Left lung (tissue), 10 donors: ENCODE data around the gene FAM241A. TPM values are rescaled to one million over a fixed set of nuclear protein-coding genes. Genes with fewer than 3 reads are reported as not detected.

ENCODE experiments used
- ATAC-seq: fragments of 200-7000 bp; cut with Tn5 transposase; one replicate; pipeline ENCODE4 v1.9.1; 2020; ENCODE audit warnings: moderate library complexity
- DNase-seq, 4 donors: peaks; one replicate each; pipeline ENCODE4 v3.0.0-alpha.2; 2013 to 2020
- H3K27ac ChIP-seq, 2 donors: fragments of 200-600 bp; sonication (generic) in 1 of 2; one replicate each; pipeline versions ENCODE4 v1.5.0 to v1.8.0; 2020 to 2021
- H3K27me3 ChIP-seq, 2 donors: fragments of 200-600 bp; sonication (generic) in 1 of 2; one replicate each; pipeline versions ENCODE4 v1.5.0 to v1.8.0; 2020 to 2021
- H3K36me3 ChIP-seq, 2 donors: fragments of 200-600 bp; sonication (generic) in 1 of 2; one replicate each; pipeline versions ENCODE4 v1.5.0 to v1.8.0; 2020 to 2021
- H3K4me1 ChIP-seq, 2 donors: fragments of 200-600 bp; one replicate each; pipeline ENCODE4 v1.8.0; 2021
- H3K4me3 ChIP-seq, 2 donors: fragments of 200-600 bp; sonication (generic) in 1 of 2; one replicate each; pipeline versions ENCODE4 v1.5.0 to v1.8.0; 2020 to 2021; ENCODE audit warnings: mild to moderate bottlenecking in 1 of 2
- H3K9me3 ChIP-seq, 2 donors: fragments of 200-600 bp; sonication (generic) in 1 of 2; one replicate each; pipeline versions ENCODE4 v1.5.0 to v1.8.0; 2020 to 2021
- intact Hi-C, 2 donors: fragments of 100-400 bp; cut with DNase I; formaldehyde crosslinking; loops; one replicate each; pipeline versions ENCODE4 v1.11.2 to v1.14.2; 2022
- polyA plus RNA-seq, 6 donors: library from polyadenylated mRNA; unstranded; fragments of 120-200 nt; gene quantifications; one replicate each; pipeline ENCODE4 v1.2.1, GENCODE V29; 2013; ENCODE audit not compliant: insufficient read length in 6 of 6
- total RNA-seq, 2 donors: library from RNA; stranded (reverse); fragmentation: NEBNext Ultra II Directional; extraction: Animal tissue kit (Norgen Biotek cat#: 25700); gene quantifications; one replicate each; pipeline ENCODE4 v1.2.1, GENCODE V29; 2021
- TF ChIP-seq, protein P1 (sequence below), 2 donors: fragments of 200-600 bp; sonication (generic) in 1 of 2; IDR thresholded peaks; one replicate each; pipeline versions ENCODE4 v1.5.0 to v1.8.0; 2021; ENCODE audit warnings: antibody characterized with exemption in 2 of 2
- donor health status: DM: no; HTN: yes; CAD: no.
- donor health status: DM: no; HTN: no; CAD: no.

The FAM241A gene
- total and polyA plus RNA-seq, 8 donors, result 2.6 to 5.0 (median 3.0) TPM

DNA sequence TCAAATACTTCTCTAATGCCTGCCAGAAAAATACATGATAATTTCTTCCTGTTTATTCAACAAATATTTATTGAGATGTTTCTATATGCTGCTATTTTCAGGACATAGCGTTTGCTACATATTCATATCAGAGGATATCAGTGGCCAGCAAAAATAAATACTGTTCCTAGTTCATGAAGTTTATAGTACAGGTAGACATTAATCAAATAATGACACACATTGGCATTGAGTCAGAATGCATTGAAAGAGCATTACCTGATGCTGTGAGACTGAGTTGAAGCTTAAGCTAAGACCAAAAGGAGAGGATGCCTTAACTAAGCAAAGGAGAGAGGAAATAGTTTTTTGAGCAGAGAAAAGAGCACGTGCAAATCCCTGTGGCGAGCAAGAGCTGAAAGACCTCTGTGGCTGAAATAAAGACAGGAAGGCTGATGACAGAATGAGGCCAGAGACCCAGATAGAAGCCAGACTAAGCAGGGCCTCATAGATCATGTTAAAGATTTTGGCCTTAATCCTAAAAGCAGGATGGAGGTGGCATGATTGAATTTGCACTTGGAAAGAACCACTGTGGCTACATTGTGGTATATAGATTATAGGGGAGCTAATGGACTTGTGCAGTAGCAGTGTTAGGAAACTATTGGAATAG, 36.2 kb downstream of the FAM241A start:
- Histone ChIP-seq H3K9me3 (no peaks in the 10 kb centered on the region), H3K4me3 (no peak overlapping the region), H3K36me3 (no peaks in the 10 kb centered on the region), H3K4me1 (peaks cover 0 to 14% of the 10 kb centered on the region in 2 donors), H3K27me3 (no peaks in the 10 kb centered on the region), H3K27ac (no peak overlapping the region)
- ATAC-seq (no peak), DNase-seq (no peak)
- intact Hi-C loops, result no loop called here
- TF ChIP-seq, protein P1, sequence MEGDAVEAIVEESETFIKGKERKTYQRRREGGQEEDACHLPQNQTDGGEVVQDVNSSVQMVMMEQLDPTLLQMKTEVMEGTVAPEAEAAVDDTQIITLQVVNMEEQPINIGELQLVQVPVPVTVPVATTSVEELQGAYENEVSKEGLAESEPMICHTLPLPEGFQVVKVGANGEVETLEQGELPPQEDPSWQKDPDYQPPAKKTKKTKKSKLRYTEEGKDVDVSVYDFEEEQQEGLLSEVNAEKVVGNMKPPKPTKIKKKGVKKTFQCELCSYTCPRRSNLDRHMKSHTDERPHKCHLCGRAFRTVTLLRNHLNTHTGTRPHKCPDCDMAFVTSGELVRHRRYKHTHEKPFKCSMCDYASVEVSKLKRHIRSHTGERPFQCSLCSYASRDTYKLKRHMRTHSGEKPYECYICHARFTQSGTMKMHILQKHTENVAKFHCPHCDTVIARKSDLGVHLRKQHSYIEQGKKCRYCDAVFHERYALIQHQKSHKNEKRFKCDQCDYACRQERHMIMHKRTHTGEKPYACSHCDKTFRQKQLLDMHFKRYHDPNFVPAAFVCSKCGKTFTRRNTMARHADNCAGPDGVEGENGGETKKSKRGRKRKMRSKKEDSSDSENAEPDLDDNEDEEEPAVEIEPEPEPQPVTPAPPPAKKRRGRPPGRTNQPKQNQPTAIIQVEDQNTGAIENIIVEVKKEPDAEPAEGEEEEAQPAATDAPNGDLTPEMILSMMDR (IDR thresholded peaks at IDR 0.05), result no peak

DNA sequence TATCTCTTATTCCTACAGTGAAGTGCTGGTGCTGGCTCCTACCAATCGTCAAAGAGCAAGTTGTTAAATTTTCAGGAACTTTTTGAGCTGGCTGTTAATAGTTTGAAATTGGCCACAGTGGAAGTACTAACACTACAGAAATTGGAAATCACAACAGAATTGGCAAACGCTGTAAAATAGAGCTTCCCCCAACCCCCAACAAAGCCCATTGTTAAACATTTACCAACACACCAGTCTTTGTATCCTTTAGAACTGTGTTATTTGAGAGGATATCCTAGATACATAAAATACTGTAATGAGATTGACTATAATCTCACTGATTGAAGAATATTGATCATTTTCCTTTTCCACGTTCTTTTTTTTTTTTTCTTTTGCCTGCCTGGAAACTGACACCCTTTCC, 37.4 kb downstream of the FAM241A start:
- Histone ChIP-seq H3K4me1 (peaks cover 0 to 14% of the 10 kb centered on the region in 2 donors), H3K27me3 (no peaks in the 10 kb centered on the region), H3K36me3 (no peaks in the 10 kb centered on the region), H3K4me3 (no peak overlapping the region), H3K27ac (no peak overlapping the region), H3K9me3 (no peaks in the 10 kb centered on the region)
- intact Hi-C loops, result no loop called here
- no peak for DNase-seq
- ATAC-seq, result no peak
- TF ChIP-seq, protein P1 (IDR thresholded peaks at IDR 0.05), result no peak

GRCh38 chr4:112183252-112183651, 38.0 kb downstream of the FAM241A start:
- H3K4me3 ChIP-seq, result no peak overlapping the region
- TF ChIP-seq, protein P1 (IDR thresholded peaks at IDR 0.05), result no peak
- no peaks in the 10 kb centered on the region for H3K36me3 ChIP-seq
- H3K9me3 ChIP-seq, result no peaks in the 10 kb centered on the region
- peaks cover 0 to 14% of the 10 kb centered on the region in 2 donors for H3K4me1 ChIP-seq
- intact Hi-C loops, result no loop called here
- H3K27ac ChIP-seq, result no peak overlapping the region
- DNase-seq, result no peak
- ATAC-seq, result no peak
- no peaks in the 10 kb centered on the region for H3K27me3 ChIP-seq

DNA sequence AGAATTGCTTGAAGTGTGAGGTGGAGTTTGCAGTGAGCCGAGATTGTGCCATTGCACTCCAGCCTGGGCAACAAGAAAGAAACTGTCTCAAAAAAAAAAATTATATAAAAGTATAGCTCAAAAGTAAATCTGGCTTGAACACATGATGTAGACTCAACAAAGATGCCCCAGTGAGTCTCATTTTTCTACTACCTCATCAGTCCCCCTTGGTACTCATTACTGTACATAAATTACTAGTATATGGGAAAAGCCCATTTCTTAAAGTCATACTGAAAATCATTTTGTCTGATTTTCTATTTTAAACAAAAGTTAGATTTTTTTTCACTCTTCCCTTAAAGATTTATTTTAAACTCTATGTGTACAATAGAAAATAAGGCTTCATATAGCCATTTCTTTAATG, 39.2 kb downstream of the FAM241A start:
- ATAC-seq (no peak), DNase-seq (no peak)
- Histone ChIP-seq H3K27ac (no peak overlapping the region), H3K4me1 (peaks cover 0 to 14% of the 10 kb centered on the region in 2 donors), H3K36me3 (no peaks in the 10 kb centered on the region), H3K27me3 (no peaks in the 10 kb centered on the region), H3K9me3 (no peaks in the 10 kb centered on the region), H3K4me3 (no peak overlapping the region)
- TF ChIP-seq, protein P1 (IDR thresholded peaks at IDR 0.05), result no peak
- intact Hi-C loops, result no loop called here

DNA sequence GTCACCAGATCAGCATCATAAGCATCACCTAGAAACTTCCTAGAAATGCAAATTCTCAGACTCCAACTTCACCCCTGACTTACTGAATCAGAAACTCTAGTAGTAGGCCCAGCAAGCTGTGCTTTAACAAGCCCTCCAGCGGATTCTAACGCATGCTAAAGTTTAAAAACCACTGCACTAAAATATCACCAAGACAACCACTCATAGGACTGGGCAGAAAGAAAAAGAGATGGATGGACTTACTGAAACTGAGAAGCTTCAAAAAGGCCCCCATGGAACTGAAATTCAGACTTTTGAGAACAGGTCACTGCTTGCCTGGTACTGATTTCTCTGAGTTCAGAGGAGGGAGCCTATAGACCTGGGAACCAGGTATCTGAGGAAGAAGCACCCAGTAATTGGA, 40.1 kb downstream of the FAM241A start:
- intact Hi-C loops, result no loop called here
- Histone ChIP-seq H3K27me3 (no peaks in the 10 kb centered on the region), H3K9me3 (no peaks in the 10 kb centered on the region), H3K27ac (no peak overlapping the region), H3K4me1 (peaks cover 0 to 14% of the 10 kb centered on the region in 2 donors), H3K36me3 (no peaks in the 10 kb centered on the region), H3K4me3 (no peak overlapping the region)
- ATAC-seq, result no peak
- TF ChIP-seq, protein P1 (IDR thresholded peaks at IDR 0.05), result no peak
- no peak for DNase-seq
